ENCODE results near the gene CALB2.

Gene CALB2

GRCh38 chr16:71337631-71338030 is 20.9 kb upstream of the CALB2 start:
- peak; percentile 60 for DNase-seq (ENCODE audit: low read depth)
- TF ChIP-seq CTCF (IDR thresholded peaks at IDR 0.05; ENCODE audit: insufficient read depth, low read depth, low read length, missing control alignments): no peak
- H3K4me3 ChIP-seq (ENCODE audit: low read length): no peak overlapping the region

GRCh38 chr16:71338193-71338592 is 20.3 kb upstream of the CALB2 start:
- TF ChIP-seq CTCF (IDR thresholded peaks at IDR 0.05; ENCODE audit: insufficient read depth, low read depth, low read length, missing control alignments): no peak
- DNase-seq (ENCODE audit: low read depth): peak; percentile 76
- no peak overlapping the region for H3K4me3 ChIP-seq (ENCODE audit: low read length)

DNA sequence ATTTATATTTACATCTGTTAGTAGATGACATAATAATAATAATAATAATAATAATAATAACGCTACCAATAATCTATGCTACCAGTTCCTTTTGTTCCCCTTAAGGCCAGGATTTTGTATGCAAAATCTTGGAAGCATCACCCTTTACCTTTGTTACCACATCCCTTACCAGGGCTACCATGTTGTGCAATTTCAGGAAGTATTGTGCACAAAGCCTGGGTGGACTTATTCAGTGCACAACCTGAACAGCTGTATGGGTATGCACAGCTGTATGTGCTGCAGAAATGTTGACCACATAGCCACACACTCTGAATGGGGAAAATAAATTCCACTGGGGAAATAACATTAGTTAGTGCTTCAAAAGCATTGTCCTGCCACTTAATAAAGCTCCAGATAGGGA is 19.9 kb upstream of the CALB2 start:
- no peak overlapping the region for H3K4me3 ChIP-seq (ENCODE audit: low read length)
- peak; percentile 52 for DNase-seq (ENCODE audit: low read depth)
- TF ChIP-seq CTCF (IDR thresholded peaks at IDR 0.05; ENCODE audit: insufficient read depth, low read depth, low read length, missing control alignments): no peak

GRCh38 chr16:71339236-71340171 is 19.0 kb upstream of the CALB2 start:
- H3K4me3 ChIP-seq (ENCODE audit: low read length): no peak overlapping the region
- DNase-seq (ENCODE audit: low read depth): peak; percentile 91
- TF ChIP-seq CTCF (IDR thresholded peaks at IDR 0.05; ENCODE audit: insufficient read depth, low read depth, low read length, missing control alignments): no peak

- TF ChIP-seq CTCF (IDR thresholded peaks at IDR 0.05; ENCODE audit: insufficient read depth, low read depth, low read length, missing control alignments): no peak
- H3K4me3 ChIP-seq (ENCODE audit: low read length): no peak overlapping the region
- no peak for DNase-seq (ENCODE audit: low read depth)
These were observed 18.1 kb upstream of the CALB2 start for GRCh38 chr16:71340406-71340805.

GRCh38 chr16:71341881-71342280 is 16.6 kb upstream of the CALB2 start:
- no peak for DNase-seq (ENCODE audit: low read depth)
- H3K4me3 ChIP-seq (ENCODE audit: low read length): no peak overlapping the region
- TF ChIP-seq CTCF (IDR thresholded peaks at IDR 0.05; ENCODE audit: insufficient read depth, low read depth, low read length, missing control alignments): no peak

GRCh38 chr16:71343078-71343477 is 15.4 kb upstream of the CALB2 start:
- TF ChIP-seq CTCF (IDR thresholded peaks at IDR 0.05; ENCODE audit: insufficient read depth, low read depth, low read length, missing control alignments): no peak
- no peak for DNase-seq (ENCODE audit: low read depth)
- no peak overlapping the region for H3K4me3 ChIP-seq (ENCODE audit: low read length)

Measured in epithelial cell of esophagus (primary cell).